ENCODE measurements around the gene LINGO4.
"Not testable (repeated sequence)": the region's sequence is repeated elsewhere in the genome, so short reads cannot be mapped to it uniquely, and the experiment has no call there.

LINGO4 gene

GRCh38 chr1:151774256-151774922, 30.8 kb downstream of the LINGO4 start:
- DNase-seq, result peak; percentile 78 to 88
- TF ChIP-seq POLR2A (IDR thresholded peaks at IDR 0.05; ENCODE audit: low read length) (no peak), GATA1 (IDR thresholded peaks at IDR 0.05; ENCODE audit: low read depth, low read length) (no peak)

GRCh38 chr1:151773702-151774101, 31.5 kb downstream of the LINGO4 start:
- TF ChIP-seq POLR2A (IDR thresholded peaks at IDR 0.05; ENCODE audit: low read length) (no peak), GATA1 (IDR thresholded peaks at IDR 0.05; ENCODE audit: low read depth, low read length) (no peak)
- peak in 1 of 2 experiments; percentile 34 for DNase-seq

DNA sequence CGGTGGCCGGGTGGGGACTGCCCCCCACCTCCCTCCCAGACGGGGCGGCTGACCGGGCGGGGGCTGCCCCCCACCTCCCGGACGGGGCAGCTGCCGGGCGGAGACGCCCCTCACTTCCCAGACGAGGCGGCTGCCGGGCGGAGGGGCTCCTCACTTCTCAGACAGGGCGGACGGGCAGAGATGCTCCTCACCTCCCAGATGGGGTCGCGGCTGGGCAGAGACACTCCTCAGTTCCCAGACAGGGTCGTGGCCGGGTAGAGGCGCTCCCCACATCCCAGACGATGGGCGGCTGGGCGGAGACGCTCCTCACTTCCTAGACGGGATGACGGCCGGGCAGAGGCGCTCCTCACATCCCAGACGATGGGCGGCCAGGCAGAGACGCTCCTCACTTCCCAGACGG, 35.9 kb downstream of the LINGO4 start:
- DNase-seq, result not testable (repeated sequence)

GRCh38 chr1:151768351-151769066, 36.7 kb downstream of the LINGO4 start:
- DNase-seq, result not testable (repeated sequence)

GRCh38 chr1:151763990-151764389, 41.2 kb downstream of the LINGO4 start:
- no peak for TF ChIP-seq GATA1 (IDR thresholded peaks at IDR 0.05; ENCODE audit: low read depth, low read length)
- TF ChIP-seq POLR2A (IDR thresholded peaks at IDR 0.05; ENCODE audit: low read length), result no peak
- peak in 1 of 2 experiments; percentile 48 for DNase-seq

DNA sequence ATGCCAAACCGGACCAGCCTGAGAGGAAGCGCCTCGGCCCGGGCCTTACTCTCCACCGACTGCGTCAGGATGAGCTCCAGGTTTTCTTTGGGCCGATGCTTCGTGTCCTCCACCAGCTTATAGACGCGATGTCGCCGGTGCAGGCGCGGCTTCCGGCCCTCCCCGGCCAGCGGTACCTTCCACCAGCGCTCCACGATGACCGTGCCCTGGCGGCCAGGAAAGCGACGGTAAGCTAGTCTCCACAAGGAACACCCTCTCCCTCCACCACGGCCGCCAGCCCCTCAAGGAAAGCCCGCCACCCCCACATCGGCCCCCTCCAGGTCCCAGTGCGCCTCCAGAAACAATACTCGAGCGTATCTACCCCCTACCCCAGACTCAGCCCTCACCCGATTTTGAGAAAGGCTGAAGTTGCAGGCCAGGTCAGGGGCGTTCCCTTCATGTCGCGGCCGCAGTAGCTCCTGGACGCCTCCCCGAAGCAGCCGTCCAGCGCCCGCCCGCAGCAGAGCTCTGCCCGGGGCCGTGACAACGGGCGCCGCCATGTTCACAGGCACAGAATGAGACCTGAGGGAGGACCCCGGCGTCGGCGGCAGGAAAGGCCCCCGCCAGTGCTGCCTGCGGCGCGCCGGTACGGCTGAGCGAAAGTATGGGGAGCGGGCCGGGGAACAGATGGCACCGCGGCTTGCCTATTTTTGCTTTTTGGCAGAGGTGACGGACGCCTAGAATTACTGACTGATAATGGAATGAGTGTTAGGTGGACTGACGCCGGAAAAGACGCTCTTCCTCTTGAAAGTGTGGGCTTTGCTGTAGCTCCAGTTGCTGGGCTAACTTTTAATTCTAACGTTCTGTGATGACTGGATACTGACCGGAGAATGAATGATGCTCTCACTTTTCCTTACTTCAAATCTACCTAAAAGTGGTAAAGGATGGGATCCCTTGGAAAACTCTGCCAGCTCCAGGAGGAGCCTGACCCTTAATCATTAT, 42.0 kb downstream of the LINGO4 start, which contains the start of gene MRPL9:
Gene MRPL9 (minus strand): TSS at position 556 of the 981 bp plus-strand sequence. CDS start 17 bp downstream, at position 539.
- DNase-seq, result peak; percentile 90 to 92
- TF ChIP-seq POLR2A (IDR thresholded peaks at IDR 0.05; ENCODE audit: low read length) (peak; percentile 76), GATA1 (IDR thresholded peaks at IDR 0.05; ENCODE audit: low read depth, low read length) (no peak)

DNA sequence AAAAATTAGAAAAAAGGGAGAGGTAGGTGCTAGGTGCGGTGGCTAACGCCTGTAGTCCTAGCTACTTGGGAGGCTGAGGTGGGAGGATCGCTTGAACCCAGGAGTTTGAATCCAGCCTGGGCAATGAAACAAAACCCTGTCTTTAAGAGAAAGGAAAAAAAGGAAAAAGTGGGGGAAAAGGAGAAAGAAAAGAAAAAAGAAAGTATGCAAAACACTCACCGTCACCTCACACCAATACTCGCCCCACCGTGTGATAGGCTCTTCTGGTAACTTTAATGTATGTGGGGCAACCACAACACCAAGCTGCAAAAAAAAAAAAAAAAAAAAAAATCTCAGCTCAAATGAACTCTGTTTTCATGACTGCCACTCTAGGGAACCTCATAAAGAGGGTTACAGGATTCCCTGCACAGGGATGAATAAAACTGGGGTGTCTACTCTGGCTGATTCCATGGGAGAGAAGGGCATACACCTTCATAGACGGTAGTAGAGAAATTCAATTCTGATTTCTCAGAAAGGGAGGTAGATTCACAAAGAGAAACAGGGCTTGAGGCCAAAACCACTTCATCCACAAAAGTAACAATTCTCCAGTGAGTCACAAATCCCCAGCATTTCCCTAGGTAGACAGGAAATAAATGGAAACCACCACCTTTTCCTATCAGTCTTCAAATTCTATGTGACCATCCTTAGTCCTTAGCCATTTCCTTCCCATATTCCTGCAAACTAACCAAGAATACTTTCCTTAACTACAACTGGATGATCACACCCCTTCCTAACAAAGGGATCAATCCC, 44.4 kb downstream of the LINGO4 start:
- DNase-seq, result no peak
- no peak for TF ChIP-seq POLR2A (IDR thresholded peaks at IDR 0.05; ENCODE audit: low read length)
- TF ChIP-seq GATA1 (IDR thresholded peaks at IDR 0.05; ENCODE audit: low read depth, low read length), result no peak

GRCh38 chr1:151759241-151759640, 46.0 kb downstream of the LINGO4 start:
- DNase-seq, result no peak
- TF ChIP-seq POLR2A (IDR thresholded peaks at IDR 0.05; ENCODE audit: low read length) (no peak), GATA1 (IDR thresholded peaks at IDR 0.05; ENCODE audit: low read depth, low read length) (no peak)

DNA sequence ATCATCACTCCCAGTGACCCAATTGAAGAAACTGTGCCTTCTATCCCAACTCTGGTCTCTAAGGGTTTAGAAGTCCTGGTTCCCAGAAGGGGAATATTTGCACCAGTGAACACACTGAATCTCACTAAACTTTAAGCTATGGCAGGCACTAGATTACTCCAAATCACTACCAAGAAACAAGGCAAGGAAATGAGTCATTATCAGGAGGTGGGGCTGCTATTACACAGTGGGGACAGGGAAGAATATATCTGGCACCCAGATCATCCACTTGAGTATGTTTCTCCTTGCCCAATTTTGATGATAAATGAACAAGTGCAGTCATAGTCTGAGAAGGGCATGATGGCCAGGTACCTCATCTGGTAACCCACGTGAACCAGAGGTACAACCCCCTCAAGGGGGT, 48.9 kb downstream of the LINGO4 start:
- no peak for DNase-seq
- TF ChIP-seq GATA1 (IDR thresholded peaks at IDR 0.05; ENCODE audit: low read depth, low read length), result no peak
- TF ChIP-seq POLR2A (IDR thresholded peaks at IDR 0.05; ENCODE audit: low read length), result no peak

All from erythroblast (primary cell).